IPS-NIHi7 (cell line): ENCODE measurements around the gene YWHAG.
"Not testable (repeated sequence)": the region's sequence is repeated elsewhere in the genome, so short reads cannot be mapped to it uniquely, and the experiment has no call there.

ENCODE experiments used
- DNase-seq: peaks from one replicate; pipeline ENCODE4 v3.0.0; 2012; ENCODE audit warnings: mixed read lengths; ENCODE audit errors: extremely low spot score

Gene YWHAG

DNA sequence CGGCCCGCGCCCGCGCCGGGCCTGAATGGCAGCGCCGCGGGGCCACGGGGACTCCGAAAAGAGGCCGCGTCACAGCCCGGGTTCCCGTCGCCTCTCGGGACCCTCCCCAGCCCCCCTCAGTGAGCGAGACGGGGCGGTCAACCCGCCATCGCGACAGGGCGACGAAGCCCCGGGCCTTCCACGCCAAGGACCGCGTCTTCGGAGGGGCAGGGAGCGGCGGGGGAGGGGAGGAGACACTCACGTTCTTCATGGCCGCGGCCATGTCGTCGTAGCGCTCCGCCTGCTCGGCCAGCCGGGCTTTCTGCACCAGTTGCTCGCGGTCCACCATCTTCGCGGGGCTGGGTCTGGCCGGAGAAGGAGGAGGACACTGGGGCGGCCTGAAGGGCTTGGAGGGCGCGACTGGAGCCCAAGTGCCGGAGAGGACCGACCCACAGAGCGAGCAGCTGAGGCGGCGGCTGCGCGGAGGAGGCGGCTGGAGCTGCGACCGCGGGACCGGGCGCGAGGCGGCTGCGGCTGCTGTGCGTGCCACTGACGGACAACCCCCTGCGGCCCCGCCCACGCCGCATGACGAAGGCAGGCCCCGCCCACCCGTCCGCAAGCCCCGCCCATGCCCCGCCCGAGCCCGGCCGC lies at the start of gene YWHAG:
YWHAG (minus strand) TSS at position 511 of the 630 bp plus-strand sequence; CDS start at position 328, 183 bp downstream.
- peak; percentile 85 for DNase-seq

DNA sequence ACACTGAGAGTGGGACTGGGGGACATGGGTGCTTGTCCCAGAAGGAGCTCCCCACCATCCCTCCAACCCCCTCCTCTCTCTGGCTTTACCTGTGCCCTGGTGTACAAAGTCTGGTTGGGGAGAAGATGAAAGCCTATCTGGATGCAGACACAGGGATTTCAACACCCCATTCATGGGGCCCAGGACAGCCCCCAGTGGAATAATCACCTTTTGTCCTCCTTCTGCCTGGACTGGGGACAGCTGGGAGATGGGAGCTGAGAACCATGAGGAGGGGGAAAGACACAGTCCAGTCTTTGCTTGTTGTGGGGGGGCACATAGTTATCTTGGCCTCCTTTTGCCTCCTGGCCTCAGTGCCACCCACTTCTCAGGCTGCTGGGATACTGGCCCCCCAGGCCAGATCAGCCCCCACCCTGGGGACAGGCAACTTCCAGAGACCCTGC lies 49.4 kb upstream of the YWHAG start:
- DNase-seq, result no peak

GRCh38 chr7:76407718-76408117 lies 48.9 kb upstream of the YWHAG start:
- DNase-seq, result no peak

DNA sequence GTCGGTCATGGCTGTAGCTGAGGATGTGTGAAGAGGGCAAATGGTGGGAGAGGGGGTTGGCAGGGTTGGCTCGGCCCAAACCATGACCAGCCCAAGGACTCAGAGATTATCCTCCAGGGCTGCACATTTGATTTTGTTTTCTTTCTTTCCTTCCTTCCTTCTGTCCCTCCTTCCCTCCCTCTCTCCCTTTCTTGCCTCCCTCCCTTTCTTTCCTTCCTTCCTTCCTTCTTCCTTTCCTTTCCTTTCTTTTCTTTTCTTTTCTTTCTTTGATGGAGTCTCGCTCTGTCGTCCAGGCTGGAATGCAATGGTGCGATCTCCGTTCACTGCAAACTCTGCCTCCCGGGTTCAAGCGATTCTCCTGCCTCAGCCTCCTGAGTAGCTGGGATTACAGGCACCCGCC lies 46.9 kb upstream of the YWHAG start:
- no peak for DNase-seq

DNA sequence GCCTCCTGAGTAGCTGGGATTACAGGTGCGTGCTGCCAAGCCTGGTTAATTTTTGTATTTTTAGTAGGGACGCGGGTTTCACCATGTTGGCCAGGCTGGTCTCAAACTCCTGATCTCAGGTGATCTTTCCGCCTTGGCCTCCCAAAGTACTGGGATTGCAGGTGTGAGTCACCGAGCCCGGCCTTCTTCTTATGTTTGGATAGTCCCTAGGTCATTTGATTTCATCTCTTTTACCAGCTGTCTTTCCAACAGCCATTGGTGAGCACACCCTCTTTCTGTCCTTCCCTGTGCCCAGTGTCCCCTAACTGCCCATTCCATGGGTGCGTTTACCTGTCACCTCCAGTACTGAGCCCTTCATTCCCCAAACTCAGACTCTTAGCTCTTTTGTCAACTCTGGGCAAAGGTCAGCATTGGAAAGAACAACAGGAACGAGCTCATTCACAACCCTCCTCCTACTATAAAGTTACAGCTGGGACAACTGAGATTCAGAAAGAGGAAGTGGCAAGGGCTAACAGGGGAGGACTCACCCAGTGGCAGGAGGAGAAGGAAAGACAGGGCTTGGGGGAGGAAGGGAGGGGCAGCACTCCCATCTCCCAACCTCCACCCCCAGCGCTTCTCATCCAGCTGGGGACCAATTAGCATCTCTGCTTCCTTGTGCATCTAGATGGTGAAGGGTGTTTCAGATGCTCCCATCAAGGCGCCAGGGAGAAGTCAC lies 45.1 kb upstream of the YWHAG start:
- no peak for DNase-seq

GRCh38 chr7:76403097-76403496 lies 44.3 kb upstream of the YWHAG start:
- not testable (repeated sequence) for DNase-seq

GRCh38 chr7:76400248-76400647 lies 41.5 kb upstream of the YWHAG start:
- DNase-seq, result no peak

DNA sequence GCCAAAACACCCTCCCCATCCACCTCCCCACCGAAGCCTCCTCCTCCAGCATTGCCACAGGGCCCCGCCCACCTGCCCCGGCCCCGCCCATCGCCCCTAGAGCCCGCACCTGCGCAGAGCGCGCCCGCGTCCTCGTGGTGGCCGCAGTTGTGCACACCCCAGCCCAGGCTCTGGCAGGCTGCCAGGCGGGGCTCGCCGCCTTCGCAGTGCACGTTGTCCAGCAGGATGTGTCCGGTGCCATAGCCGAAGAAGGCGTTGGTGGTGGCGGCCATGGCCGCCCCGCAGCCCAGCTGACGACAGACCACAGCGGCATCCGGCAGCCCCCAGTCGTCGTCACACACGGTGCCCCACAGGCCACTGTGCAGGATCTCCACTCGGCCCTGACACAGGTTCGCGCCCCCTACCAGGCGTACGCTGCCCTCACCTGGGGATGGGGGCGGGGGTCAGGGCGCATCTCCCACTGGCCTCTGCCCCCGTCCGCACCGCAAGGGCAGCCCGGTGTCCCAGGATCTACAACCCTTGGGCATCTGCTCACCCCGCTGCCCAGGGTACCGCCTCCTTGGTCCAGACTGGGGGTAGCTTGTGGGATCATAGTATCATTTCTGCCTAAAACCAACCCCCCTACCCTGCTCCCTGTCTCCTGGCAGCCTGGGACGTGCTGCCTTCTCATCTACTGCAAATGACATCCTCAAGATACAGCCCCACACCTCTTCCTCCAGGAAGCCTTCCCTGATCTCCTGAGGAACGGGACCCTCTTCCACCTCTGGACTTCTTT lies 38.8 kb upstream of the YWHAG start:
- peak; percentile 87 for DNase-seq

- no peak for DNase-seq
Observed at GRCh38 chr7:76396864-76397263, 38.1 kb upstream of the YWHAG start.

DNA sequence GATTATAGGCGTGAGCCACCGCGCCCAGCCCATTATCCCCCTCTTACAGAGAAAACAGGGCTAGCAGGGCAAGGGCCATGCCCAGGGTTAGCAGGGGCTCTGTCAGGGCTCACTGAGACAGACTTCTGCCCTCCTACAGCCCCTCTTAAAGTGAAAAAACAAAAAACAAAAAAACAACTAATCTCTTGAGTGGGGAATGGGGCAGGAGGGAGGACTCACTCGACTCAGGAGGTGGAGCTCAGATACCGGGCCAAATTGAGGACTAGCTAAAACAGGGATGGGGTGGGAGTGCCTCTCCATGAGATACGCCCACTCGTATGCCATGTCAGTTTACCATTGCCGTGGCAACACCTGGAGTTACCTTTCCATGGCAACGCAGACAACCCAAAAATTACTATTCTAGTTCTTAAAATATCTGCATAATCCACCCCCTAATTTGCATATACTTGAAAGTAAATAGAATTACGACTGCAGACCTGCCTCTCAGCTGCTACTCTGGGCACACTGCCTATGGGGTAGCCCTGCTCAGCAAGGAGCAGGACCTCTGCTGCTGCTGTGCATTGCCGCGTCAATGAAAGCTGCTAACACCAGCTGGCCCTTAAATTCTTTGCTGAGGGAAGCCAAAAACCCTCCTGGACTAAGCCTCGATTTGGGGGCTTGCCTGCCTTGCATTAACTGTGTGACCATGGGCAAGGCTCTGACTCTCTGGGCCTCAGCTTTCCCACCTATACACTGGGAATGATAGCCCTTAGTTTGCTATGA lies 37.4 kb upstream of the YWHAG start:
- DNase-seq, result peak; percentile 49

DNA sequence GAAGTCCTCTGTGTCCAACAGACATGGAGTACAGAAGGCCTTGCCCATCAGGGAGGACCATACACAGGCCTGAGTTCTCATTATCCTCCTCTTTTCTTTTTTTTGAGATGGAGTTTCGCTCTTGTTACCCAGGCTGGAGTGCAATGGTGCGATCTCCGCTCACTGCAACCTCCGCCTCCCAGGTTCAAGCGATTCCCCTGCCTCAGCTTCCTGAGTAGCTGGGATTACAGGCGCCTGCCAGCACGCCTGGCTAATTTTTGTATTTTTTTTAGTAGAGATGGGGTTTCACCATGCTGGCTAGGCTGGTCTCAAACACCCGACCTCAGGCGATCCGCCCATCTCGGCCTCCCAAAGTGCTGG lies 36.8 kb upstream of the YWHAG start:
- not testable (repeated sequence) for DNase-seq

GRCh38 chr7:76394957-76395356 lies 36.2 kb upstream of the YWHAG start:
- DNase-seq, result no peak

DNA sequence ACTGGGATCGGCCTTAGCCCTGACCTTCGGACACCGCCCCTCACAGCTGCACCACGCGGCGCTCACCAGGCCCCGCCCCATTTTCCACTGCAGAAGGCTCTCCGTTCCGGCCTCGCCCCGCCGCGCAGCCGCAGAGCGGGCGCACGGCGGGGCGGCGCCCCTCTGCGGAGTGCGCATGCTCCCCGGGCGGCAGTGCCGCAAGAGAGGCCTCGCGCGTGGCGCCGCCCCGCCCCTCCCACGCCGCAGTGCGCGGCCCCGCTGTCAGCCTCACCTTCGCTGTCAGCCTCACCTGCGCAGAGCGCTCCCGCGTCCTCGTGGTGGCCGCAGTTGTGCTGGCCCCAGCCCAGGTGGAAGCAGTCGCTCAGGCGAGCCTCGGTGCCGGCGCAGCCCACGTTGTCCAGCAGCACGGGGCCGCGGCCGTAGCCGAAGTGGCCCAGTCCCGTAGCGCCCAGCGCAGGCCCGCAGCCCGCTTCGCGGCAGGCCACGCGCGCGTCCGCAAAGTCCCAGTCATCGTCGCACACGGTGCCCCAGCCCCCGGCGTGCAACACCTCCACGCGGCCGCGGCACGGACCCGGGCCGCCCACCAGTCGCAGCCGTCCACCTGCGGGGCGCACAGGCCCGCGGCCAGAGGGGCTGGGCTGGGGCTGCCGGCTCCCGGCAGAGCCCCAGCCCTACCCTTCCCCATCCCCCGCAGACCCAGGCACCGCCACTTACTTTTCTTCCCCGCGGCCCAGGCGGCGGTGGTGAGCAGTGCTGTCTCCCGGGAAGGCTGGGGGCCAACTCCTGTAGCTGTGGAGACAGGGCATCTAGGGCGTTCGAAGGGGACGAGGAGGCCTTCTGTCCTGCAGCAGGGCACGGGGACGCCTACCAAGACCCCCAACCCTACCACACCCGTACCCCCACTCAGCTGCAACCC lies 34.6 kb upstream of the YWHAG start:
- peak; percentile 96 for DNase-seq

- no peak for DNase-seq
Observed at GRCh38 chr7:76392531-76393115, 33.8 kb upstream of the YWHAG start.

- DNase-seq, result no peak
Observed at GRCh38 chr7:76390092-76390491, 31.3 kb upstream of the YWHAG start.

DNA sequence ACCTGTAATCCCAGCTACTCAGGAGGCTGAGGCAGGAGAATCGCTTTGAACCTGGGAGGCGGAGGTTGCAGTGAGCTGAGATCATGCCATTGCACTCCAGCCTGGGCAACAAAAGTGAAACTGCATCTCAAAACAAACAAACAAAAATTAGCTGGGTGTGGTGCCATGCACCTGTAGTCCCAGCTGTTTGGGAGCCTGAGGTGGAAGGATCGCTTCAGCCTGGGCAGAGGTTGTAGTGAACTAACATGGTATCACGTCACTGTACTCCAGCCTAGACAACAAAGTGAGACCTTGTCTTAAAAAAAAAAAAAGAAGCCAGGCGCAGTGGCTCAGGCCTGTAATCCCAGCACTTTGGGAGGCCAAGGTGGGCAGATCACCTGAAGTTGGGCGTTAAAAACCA lies 29.0 kb upstream of the YWHAG start:
- DNase-seq, result not testable (repeated sequence)

GRCh38 chr7:76386691-76387260 lies 28.0 kb upstream of the YWHAG start:
- no peak for DNase-seq

GRCh38 chr7:76383089-76383944 lies 24.5 kb upstream of the YWHAG start:
- DNase-seq, result peak; percentile 89

- DNase-seq, result no peak
Observed at GRCh38 chr7:76381814-76382213, 23.0 kb upstream of the YWHAG start.
